GM12878 (cell line): Measurements from ENCODE around the gene CXCL13. TPM values are rescaled to one million over a fixed set of nuclear protein-coding genes. Genes with fewer than 3 reads are reported as not detected.

Experiments
- BACH1 ChIP-seq: fragments of 450-650 bp; IDR thresholded peaks from 2 replicates; pipeline ENCODE4 v1.6.1; 2017; ENCODE audit warnings: mild to moderate bottlenecking, borderline replicate concordance
- EP300 ChIP-seq, 2 experiments: fragments of 150-350 bp in 1 of 2; IDR thresholded peaks; 2 replicates each; pipeline ENCODE4 v1.6.1; 2011 to 2012; ENCODE audit warnings: low read depth in 2 of 2, low read length in 2 of 2, borderline replicate concordance in 1 of 2, improper control_type of control experiment in 1 of 2, inconsistent platforms in 1 of 2; ENCODE audit not compliant: control insufficient read depth in 1 of 2
- JUND ChIP-seq: IDR thresholded peaks from 2 replicates; pipeline ENCODE4 v1.6.1; 2012; ENCODE audit warnings: low read depth, mild to moderate bottlenecking, low read length, improper control_type of control experiment, moderate library complexity
- MEF2A ChIP-seq: IDR thresholded peaks from 2 replicates; pipeline ENCODE4 v1.6.1; 2011; ENCODE audit warnings: low read depth, mild to moderate bottlenecking, low read length, moderate library complexity; ENCODE audit not compliant: insufficient read depth
- POLR2AphosphoS5 ChIP-seq: IDR thresholded peaks from 2 replicates; pipeline ENCODE4 v1.6.1; 2011; ENCODE audit warnings: mild to moderate bottlenecking, low read length, inconsistent platforms
- SUPT20H ChIP-seq: IDR thresholded peaks from 2 replicates; pipeline ENCODE4 v1.6.1; 2011; ENCODE audit warnings: low read depth, mild to moderate bottlenecking, low read length, moderate library complexity, borderline replicate concordance; ENCODE audit not compliant: control insufficient read depth
- YBX1 ChIP-seq: fragments of 450-650 bp; IDR thresholded peaks from 2 replicates; pipeline ENCODE4 v1.6.1; 2016; ENCODE audit warnings: antibody characterized with exemption
- ZBED1 ChIP-seq: IDR thresholded peaks from 2 replicates; pipeline ENCODE4 v1.6.1; 2016; ENCODE audit warnings: borderline replicate concordance
- polyA plus RNA-seq, 11 experiments: library from polyadenylated mRNA; depleted of rRNA in 4 of 11; unstranded in 6 of 11; stranded (reverse) in 5 of 11; fragments of >200 nt; fragmentation: Nextera tagmentation in 4 of 11; fragmentation: Illumina TruSeq in 1 of 11; extraction: Ambion mirVana in 4 of 11; extraction: Trizol in 1 of 11; gene quantifications; 1 replicate in 1 of 11; 2 replicates in 10 of 11; pipeline versions ENCODE4 v1.2.1 to v1.2.3, GENCODE V29; 2011 to 2016; ENCODE audit warnings: inconsistent platforms in 2 of 11, missing spikeins in 2 of 11, low read depth in 1 of 11
- total RNA-seq, 4 experiments: library from RNA; depleted of rRNA in 3 of 4; stranded (reverse); fragments of >200 nt in 3 of 4; fragmentation: Illumina TruSeq in 1 of 4; extraction: Trizol in 1 of 4; gene quantifications; 2 replicates each; pipeline versions ENCODE4 v1.2.1 to v1.2.3, GENCODE V29; 2013 to 2021
- TF ChIP-seq, protein P1 (sequence below): IDR thresholded peaks from 2 replicates; pipeline ENCODE4 v1.6.1; 2012; ENCODE audit warnings: improper control_type of control experiment, low read depth, low read length; ENCODE audit not compliant: insufficient replicate concordance
- TF ChIP-seq, protein P2 (sequence below): fragments of 450-650 bp; formaldehyde crosslinking; IDR thresholded peaks from 2 replicates; pipeline ENCODE4 v1.5.0; 2022; ENCODE audit warnings: mild to moderate bottlenecking, missing genetic modification characterization
- TF ChIP-seq, protein P3 (sequence below): IDR thresholded peaks from 2 replicates; pipeline ENCODE4 v1.6.1; 2012; ENCODE audit warnings: low read length, inconsistent platforms
- TF ChIP-seq, protein P4 (sequence below): fragments of 450-650 bp; IDR thresholded peaks from 2 replicates; pipeline ENCODE4 v1.6.1; 2016; ENCODE audit warnings: mild to moderate bottlenecking

CXCL13 gene
- total and polyA plus RNA-seq, 10 of the 15 experiments (the other 5 are each of a cell fraction or from before 2014, with no cell fraction given): 0.05 to 0.16 TPM; not detected in 8

DNA sequence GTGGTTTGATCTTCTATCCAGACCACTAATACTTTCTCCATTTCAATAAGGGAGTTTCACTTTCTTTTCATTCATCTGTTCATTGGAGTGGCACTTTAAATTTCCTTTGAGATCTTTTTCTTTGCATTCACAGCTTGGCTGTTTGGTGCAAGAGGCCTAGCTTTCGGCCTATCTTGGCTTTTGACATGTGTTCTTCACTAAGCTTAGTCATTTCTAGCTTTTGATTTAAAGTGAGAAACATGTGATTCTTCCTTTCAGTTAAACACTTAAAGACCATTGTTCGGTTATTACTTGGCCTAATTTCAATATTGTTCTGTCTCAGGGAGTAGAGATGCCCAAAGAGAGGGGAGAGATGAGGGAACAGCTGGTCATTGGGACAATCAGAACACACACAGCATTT, 24.3 kb downstream of the CXCL13 start (continued):
- TF ChIP-seq, protein P1, sequence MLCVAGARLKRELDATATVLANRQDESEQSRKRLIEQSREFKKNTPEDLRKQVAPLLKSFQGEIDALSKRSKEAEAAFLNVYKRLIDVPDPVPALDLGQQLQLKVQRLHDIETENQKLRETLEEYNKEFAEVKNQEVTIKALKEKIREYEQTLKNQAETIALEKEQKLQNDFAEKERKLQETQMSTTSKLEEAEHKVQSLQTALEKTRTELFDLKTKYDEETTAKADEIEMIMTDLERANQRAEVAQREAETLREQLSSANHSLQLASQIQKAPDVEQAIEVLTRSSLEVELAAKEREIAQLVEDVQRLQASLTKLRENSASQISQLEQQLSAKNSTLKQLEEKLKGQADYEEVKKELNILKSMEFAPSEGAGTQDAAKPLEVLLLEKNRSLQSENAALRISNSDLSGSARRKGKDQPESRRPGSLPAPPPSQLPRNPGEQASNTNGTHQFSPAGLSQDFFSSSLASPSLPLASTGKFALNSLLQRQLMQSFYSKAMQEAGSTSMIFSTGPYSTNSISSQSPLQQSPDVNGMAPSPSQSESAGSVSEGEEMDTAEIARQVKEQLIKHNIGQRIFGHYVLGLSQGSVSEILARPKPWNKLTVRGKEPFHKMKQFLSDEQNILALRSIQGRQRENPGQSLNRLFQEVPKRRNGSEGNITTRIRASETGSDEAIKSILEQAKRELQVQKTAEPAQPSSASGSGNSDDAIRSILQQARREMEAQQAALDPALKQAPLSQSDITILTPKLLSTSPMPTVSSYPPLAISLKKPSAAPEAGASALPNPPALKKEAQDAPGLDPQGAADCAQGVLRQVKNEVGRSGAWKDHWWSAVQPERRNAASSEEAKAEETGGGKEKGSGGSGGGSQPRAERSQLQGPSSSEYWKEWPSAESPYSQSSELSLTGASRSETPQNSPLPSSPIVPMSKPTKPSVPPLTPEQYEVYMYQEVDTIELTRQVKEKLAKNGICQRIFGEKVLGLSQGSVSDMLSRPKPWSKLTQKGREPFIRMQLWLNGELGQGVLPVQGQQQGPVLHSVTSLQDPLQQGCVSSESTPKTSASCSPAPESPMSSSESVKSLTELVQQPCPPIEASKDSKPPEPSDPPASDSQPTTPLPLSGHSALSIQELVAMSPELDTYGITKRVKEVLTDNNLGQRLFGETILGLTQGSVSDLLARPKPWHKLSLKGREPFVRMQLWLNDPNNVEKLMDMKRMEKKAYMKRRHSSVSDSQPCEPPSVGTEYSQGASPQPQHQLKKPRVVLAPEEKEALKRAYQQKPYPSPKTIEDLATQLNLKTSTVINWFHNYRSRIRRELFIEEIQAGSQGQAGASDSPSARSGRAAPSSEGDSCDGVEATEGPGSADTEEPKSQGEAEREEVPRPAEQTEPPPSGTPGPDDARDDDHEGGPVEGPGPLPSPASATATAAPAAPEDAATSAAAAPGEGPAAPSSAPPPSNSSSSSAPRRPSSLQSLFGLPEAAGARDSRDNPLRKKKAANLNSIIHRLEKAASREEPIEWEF: no peak
- TF ChIP-seq ZBED1 (peak; percentile 65; the same call in 1 of the 2 replicates), YBX1 (no peak), JUND (peak; percentile 63; the same call in 1 of the 2 replicates), EP300 (IDR thresholded peaks at IDR 0.05; ENCODE audit: borderline replicate concordance in 1 of 2, control insufficient read depth in 1 of 2, low read depth in 2 of 2, low read length in 2 of 2) (0 out of 4 replicates have a peak, but pooled peaks of 1 of the 2 experiments have one; percentile 41), POLR2AphosphoS5 (no peak), SUPT20H (no peak), BACH1 (peak; percentile 25; the same call in 1 of the 2 replicates), MEF2A (peak; percentile 66; the same call in 1 of the 2 replicates)
- TF ChIP-seq, protein P2, sequence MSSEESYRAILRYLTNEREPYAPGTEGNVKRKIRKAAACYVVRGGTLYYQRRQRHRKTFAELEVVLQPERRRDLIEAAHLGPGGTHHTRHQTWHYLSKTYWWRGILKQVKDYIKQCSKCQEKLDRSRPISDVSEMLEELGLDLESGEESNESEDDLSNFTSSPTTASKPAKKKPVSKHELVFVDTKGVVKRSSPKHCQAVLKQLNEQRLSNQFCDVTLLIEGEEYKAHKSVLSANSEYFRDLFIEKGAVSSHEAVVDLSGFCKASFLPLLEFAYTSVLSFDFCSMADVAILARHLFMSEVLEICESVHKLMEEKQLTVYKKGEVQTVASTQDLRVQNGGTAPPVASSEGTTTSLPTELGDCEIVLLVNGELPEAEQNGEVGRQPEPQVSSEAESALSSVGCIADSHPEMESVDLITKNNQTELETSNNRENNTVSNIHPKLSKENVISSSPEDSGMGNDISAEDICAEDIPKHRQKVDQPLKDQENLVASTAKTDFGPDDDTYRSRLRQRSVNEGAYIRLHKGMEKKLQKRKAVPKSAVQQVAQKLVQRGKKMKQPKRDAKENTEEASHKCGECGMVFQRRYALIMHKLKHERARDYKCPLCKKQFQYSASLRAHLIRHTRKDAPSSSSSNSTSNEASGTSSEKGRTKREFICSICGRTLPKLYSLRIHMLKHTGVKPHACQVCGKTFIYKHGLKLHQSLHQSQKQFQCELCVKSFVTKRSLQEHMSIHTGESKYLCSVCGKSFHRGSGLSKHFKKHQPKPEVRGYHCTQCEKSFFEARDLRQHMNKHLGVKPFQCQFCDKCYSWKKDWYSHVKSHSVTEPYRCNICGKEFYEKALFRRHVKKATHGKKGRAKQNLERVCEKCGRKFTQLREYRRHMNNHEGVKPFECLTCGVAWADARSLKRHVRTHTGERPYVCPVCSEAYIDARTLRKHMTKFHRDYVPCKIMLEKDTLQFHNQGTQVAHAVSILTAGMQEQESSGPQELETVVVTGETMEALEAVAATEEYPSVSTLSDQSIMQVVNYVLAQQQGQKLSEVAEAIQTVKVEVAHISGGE (CRISPR knock-in tag): no peak
- TF ChIP-seq, protein P3, sequence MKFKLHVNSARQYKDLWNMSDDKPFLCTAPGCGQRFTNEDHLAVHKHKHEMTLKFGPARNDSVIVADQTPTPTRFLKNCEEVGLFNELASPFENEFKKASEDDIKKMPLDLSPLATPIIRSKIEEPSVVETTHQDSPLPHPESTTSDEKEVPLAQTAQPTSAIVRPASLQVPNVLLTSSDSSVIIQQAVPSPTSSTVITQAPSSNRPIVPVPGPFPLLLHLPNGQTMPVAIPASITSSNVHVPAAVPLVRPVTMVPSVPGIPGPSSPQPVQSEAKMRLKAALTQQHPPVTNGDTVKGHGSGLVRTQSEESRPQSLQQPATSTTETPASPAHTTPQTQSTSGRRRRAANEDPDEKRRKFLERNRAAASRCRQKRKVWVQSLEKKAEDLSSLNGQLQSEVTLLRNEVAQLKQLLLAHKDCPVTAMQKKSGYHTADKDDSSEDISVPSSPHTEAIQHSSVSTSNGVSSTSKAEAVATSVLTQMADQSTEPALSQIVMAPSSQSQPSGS: peak; percentile 73
- TF ChIP-seq, protein P4, sequence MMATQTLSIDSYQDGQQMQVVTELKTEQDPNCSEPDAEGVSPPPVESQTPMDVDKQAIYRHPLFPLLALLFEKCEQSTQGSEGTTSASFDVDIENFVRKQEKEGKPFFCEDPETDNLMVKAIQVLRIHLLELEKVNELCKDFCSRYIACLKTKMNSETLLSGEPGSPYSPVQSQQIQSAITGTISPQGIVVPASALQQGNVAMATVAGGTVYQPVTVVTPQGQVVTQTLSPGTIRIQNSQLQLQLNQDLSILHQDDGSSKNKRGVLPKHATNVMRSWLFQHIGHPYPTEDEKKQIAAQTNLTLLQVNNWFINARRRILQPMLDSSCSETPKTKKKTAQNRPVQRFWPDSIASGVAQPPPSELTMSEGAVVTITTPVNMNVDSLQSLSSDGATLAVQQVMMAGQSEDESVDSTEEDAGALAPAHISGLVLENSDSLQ: peak; percentile 55; the same call in 1 of the 2 replicates
